ENCODE results near the gene CRYBA2. TPM values are rescaled to one million over a fixed set of nuclear protein-coding genes. Genes with fewer than 3 reads are reported as not detected.
A peak's percentile ranks its signal among the peaks of the same experiment; 100 is the strongest.

CRYBA2 gene
- total RNA-seq, 1 donor from 2014 or later, result not detected

DNA sequence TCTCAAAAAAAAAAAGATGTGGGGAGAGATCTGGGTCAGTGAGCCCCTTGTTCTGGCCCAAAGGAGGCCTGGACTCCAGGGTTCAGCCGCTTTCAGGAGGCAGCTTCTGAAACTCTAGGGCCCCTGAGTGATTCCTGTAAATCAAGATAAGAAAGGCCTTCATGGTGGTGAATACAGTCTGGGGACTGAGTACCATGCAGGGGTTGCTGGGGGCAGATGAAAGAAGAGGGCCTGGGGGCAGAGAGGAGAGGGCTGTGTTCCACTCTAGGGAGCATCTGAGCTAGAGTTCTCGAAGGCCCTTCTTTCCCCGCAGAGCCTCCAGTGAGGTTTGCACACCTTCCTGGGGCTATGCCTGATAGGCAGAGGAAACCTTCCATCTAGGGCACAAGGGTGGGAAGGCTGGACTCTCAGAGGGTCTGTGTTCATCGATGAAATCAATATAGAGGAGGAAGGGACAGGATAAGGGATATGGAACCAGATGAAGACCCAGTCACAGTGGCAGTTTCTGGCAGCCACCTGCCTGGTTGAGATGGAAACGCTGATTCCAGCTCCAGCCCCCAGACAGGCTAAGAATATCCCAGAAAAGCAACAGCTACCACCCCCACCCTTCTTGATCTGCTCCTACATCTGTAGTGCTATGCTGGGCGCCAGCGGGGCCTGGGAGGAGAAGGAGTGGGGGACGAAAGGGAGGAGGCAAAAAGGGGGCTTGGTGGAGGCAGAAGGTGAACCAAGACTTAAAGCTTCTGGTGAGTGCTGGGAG is 38.5 kb downstream of the CRYBA2 start:
- H3K4me3 ChIP-seq (ENCODE audit: low read depth, low read length), result no peak overlapping the region
- TF ChIP-seq CTCF (conservative IDR thresholded peaks at IDR 0.05; ENCODE audit: low read depth, low read length), result no peak
- DNase-seq (ENCODE audit: low read depth), result no peak

GRCh38 chr2:218953366-218953954 is 39.8 kb downstream of the CRYBA2 start:
- no peak for DNase-seq (ENCODE audit: low read depth)
- H3K4me3 ChIP-seq (ENCODE audit: low read depth, low read length), result no peak overlapping the region
- peak; percentile 13 for TF ChIP-seq CTCF (conservative IDR thresholded peaks at IDR 0.05; ENCODE audit: low read depth, low read length)

DNA sequence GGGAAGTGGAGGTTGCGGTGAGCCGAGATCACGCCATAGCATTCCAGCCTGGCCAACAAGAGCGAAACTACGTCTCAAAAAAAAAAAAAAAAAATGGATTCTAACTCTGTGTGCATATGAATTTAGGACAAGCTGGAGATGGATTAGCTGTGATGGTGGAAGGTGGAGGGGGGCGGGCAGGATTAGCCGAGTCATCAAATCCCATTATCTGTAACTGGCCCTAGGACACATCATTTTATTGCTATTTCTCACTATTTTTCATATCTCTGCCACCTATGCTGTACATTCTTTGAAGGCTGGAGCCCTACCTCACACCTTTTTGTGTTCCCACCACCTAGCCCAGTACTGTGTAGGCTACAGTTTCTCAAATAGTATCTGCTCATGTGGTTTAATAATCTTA is 41.1 kb downstream of the CRYBA2 start:
- no peak for DNase-seq (ENCODE audit: low read depth)
- no peak overlapping the region for H3K4me3 ChIP-seq (ENCODE audit: low read depth, low read length)
- TF ChIP-seq CTCF (conservative IDR thresholded peaks at IDR 0.05; ENCODE audit: low read depth, low read length), result no peak

- no peak for TF ChIP-seq CTCF (conservative IDR thresholded peaks at IDR 0.05; ENCODE audit: low read depth, low read length)
- no peak for DNase-seq (ENCODE audit: low read depth)
Measured at GRCh38 chr2:218946621-218947020, 46.6 kb downstream of the CRYBA2 start.

GRCh38 chr2:218944759-218945404 is 48.3 kb downstream of the CRYBA2 start:
- no peak overlapping the region for H3K4me3 ChIP-seq (ENCODE audit: low read depth, low read length)
- no peak for DNase-seq (ENCODE audit: low read depth)
- no peak for TF ChIP-seq CTCF (conservative IDR thresholded peaks at IDR 0.05; ENCODE audit: low read depth, low read length)

More at GRCh38 chr2:218946621-218947020, 46.6 kb downstream of the CRYBA2 start:
- H3K4me3 ChIP-seq (ENCODE audit: low read depth, low read length), result no peak overlapping the region

Other genes starting within 250 kb of the CRYBA2 start
- gene CYP27A1, start 211.3 kb downstream of the CRYBA2 start, total RNA-seq, result 28.6 and 49.0 TPM in 2 replicates
- not detected in 2 replicates for gene PRKAG3, start 161.6 kb downstream of the CRYBA2 start, total RNA-seq
- not detected in 2 replicates for gene WNT6, start 133.6 kb downstream of the CRYBA2 start, total RNA-seq
- gene WNT10A, start 112.6 kb downstream of the CRYBA2 start, total RNA-seq, result 1.2 and 2.2 TPM in 2 replicates
- not detected in 2 replicates for gene CDK5R2, start 33.8 kb downstream of the CRYBA2 start, total RNA-seq
- gene FEV, start 8.2 kb downstream of the CRYBA2 start, total RNA-seq, result not detected in 2 replicates
- gene CFAP65, start 48.1 kb upstream of the CRYBA2 start, total RNA-seq, result 1.1 TPM in 1 of 2 replicates, not detected in the other
- 0.29 TPM in 1 of 2 replicates, not detected in the other for gene IHH, start 67.5 kb upstream of the CRYBA2 start, total RNA-seq
- gene NHEJ1, start 167.4 kb upstream of the CRYBA2 start, total RNA-seq, result 13.1 and 17.1 TPM in 2 replicates
- 0.06 TPM in 1 of 2 replicates, not detected in the other for gene SLC23A3, start 176.6 kb upstream of the CRYBA2 start, total RNA-seq
- 37.5 and 51.0 TPM in 2 replicates for gene CNPPD1, start 183.5 kb upstream of the CRYBA2 start, total RNA-seq
- 34.4 and 40.1 TPM in 2 replicates for gene RETREG2, start 184.9 kb upstream of the CRYBA2 start, total RNA-seq
- gene ZFAND2B, start 213.4 kb upstream of the CRYBA2 start, total RNA-seq, result 29.7 and 31.6 TPM in 2 replicates
- 9.3 and 11.7 TPM in 2 replicates for gene ABCB6, start 225.5 kb upstream of the CRYBA2 start, total RNA-seq
- gene ATG9A, start 236.2 kb upstream of the CRYBA2 start, total RNA-seq, result 34.1 and 52.9 TPM in 2 replicates
- gene ANKZF1, start 236.4 kb upstream of the CRYBA2 start, total RNA-seq, result 20.3 and 50.3 TPM in 2 replicates

Data from epithelial cell of proximal tubule (primary cell).